Activated CD4-positive, alpha-beta T cell treated with anti-CD3 and anti-CD28 coated beads, Interleukin-2, amount 50 U/mL, for 48 hours (primary cell): ENCODE data around the gene SCLT1.

Source experiments
- DNase-seq, 2 experiments: peaks; one replicate each; pipeline ENCODE4 v3.0.0-alpha.2; 2020

The SCLT1 gene

DNA sequence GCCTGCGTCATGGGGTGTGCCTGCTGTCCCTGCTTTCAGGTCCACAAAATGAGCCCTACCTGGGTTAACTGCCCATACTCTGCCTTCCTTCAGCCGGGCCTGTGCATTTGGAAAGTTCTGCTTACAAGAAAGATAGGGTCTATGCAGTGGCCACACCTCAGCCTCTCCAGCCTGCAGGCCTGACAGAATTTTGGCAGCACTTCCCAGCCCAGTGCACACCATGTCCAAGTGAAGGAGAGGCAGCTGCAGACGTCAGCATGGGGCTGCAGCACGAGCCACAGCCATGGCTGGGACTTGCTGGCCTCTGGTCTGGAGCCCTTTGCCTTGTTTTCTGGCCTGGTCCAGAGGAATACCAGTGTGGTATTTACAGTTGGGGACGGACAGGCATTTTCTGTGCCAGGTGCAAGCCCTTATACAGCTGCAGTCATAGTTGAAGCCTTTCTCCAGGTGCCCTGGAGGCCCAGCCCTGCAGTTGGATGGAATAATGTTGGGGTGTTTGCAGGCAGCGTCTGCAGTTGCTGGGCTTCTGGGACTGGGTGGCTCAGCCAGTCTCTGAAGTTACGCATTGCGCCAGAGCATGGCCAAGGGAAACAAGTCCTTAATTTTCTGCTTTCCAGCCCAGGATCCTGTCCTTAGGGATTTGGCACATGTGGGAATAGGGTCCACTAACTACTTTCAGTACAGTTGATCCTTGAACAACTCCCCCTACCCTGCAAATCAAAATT is 257.7 kb downstream of the SCLT1 start:
- no peak for DNase-seq
